Right lobe of liver (tissue), 4 donors: ENCODE results near the gene TMEM33.
A peak's percentile ranks its signal among the peaks of the same experiment; 100 is the strongest.

Experiments
- POLR2A ChIP-seq: fragments of 450-650 bp; IDR thresholded peaks from one replicate; pipeline ENCODE4 v1.6.1; 2017; ENCODE audit warnings: antibody characterized with exemption, mild to moderate bottlenecking
- TF ChIP-seq, protein P1 (sequence below), 4 donors: fragments of 200-600 bp in 3 of 4; fragments of 450-650 bp in 1 of 4; IDR thresholded peaks; one replicate each; pipeline versions ENCODE4 v1.5.1 to v1.8.0; 2016 to 2022; ENCODE audit warnings: antibody characterized with exemption in 4 of 4, mild to moderate bottlenecking in 2 of 4
- donor health status: DM: no; HTN: no; CAD: no.
- donor health status: DM: no; HTN: no; CAD: no.
- donor health status: DM: no; HTN: yes; CAD: no.

DNA sequence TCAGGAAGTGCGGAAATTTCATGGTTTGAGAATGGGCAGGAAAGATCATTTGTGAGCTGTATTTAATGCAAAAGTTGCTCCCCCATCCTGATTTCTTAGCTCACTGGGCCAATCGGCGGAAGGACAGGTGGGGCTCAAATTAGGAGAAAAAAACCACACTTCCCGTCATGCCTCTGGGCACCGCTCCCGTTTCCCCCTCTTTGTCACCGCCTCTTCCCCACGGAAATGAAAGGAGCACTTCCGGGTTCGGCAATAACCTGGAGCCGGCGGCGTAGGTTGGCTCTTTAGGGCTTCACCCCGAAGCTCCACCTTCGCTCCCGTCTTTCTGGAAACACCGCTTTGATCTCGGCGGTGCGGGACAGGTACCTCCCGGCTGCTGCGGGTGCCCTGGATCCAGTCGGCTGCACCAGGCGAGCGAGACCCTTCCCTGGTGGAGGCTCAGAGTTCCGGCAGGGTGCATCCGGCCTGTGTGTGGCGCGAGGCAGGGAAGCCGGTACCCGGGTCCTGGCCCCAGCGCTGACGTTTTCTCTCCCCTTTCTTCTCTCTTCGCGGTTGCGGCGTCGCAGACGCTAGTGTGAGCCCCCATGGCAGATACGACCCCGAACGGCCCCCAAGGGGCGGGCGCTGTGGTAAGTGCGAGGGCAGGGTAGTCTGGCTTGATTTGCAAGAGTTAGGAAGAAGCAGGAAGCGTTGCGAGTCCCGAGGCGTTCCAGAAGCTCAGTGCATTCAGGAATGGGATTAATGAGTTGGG, at the start of gene TMEM33:
- TF ChIP-seq, protein P1, sequence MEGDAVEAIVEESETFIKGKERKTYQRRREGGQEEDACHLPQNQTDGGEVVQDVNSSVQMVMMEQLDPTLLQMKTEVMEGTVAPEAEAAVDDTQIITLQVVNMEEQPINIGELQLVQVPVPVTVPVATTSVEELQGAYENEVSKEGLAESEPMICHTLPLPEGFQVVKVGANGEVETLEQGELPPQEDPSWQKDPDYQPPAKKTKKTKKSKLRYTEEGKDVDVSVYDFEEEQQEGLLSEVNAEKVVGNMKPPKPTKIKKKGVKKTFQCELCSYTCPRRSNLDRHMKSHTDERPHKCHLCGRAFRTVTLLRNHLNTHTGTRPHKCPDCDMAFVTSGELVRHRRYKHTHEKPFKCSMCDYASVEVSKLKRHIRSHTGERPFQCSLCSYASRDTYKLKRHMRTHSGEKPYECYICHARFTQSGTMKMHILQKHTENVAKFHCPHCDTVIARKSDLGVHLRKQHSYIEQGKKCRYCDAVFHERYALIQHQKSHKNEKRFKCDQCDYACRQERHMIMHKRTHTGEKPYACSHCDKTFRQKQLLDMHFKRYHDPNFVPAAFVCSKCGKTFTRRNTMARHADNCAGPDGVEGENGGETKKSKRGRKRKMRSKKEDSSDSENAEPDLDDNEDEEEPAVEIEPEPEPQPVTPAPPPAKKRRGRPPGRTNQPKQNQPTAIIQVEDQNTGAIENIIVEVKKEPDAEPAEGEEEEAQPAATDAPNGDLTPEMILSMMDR (IDR thresholded peaks at IDR 0.05): peak in 1 of 4 donors; percentile 25
- peak; percentile 85 for TF ChIP-seq POLR2A
